Measurements from ENCODE around the gene PSME2.

The PSME2 gene

GRCh38 chr14:24135834-24136683 lies 10.4 kb downstream of the PSME2 start, which contains the start of gene PSME1:
TSS of gene PSME1 (plus strand) at chr14:24136194. CDS start at chr14:24136263, 69 bp downstream.
- peak; percentile 90 for DNase-seq (ENCODE audit: low read depth)

- DNase-seq (ENCODE audit: low read depth), result no peak
Measured at GRCh38 chr14:24135584-24135833, 10.9 kb downstream of the PSME2 start.

GRCh38 chr14:24133735-24134134 lies 12.7 kb downstream of the PSME2 start:
- no peak for DNase-seq (ENCODE audit: low read depth)

GRCh38 chr14:24132976-24133375 lies 13.4 kb downstream of the PSME2 start:
- DNase-seq (ENCODE audit: low read depth), result no peak

- DNase-seq (ENCODE audit: low read depth), result no peak
Measured at GRCh38 chr14:24132061-24132685, 14.2 kb downstream of the PSME2 start.

- no peak for DNase-seq (ENCODE audit: low read depth)
Measured at GRCh38 chr14:24131549-24131966, 14.9 kb downstream of the PSME2 start.

- no peak for DNase-seq (ENCODE audit: low read depth)
Measured at GRCh38 chr14:24130717-24131548, 15.5 kb downstream of the PSME2 start.

GRCh38 chr14:24130380-24130716 lies 16.1 kb downstream of the PSME2 start, which contains the start of gene FITM1:
TSS of gene FITM1 (plus strand) at chr14:24130659. CDS start at chr14:24131564, 905 bp downstream.
- DNase-seq (ENCODE audit: low read depth), result no peak

- DNase-seq (ENCODE audit: low read depth), result no peak
Measured at GRCh38 chr14:24129410-24129998, 16.9 kb downstream of the PSME2 start.

GRCh38 chr14:24127673-24128072 lies 18.7 kb downstream of the PSME2 start:
- DNase-seq (ENCODE audit: low read depth), result no peak

- no peak for DNase-seq (ENCODE audit: low read depth)
Measured at GRCh38 chr14:24126939-24127338, 19.5 kb downstream of the PSME2 start.

GRCh38 chr14:24123424-24124417 lies 22.7 kb downstream of the PSME2 start:
- DNase-seq (ENCODE audit: low read depth), result no peak

- DNase-seq (ENCODE audit: low read depth), result no peak
Measured at GRCh38 chr14:24122898-24123297, 23.5 kb downstream of the PSME2 start.

GRCh38 chr14:24122416-24122815 lies 24.0 kb downstream of the PSME2 start:
- no peak for DNase-seq (ENCODE audit: low read depth)

GRCh38 chr14:24121210-24121609 lies 25.2 kb downstream of the PSME2 start:
- DNase-seq (ENCODE audit: low read depth), result no peak

GRCh38 chr14:24119691-24120090 lies 26.7 kb downstream of the PSME2 start:
- no peak for DNase-seq (ENCODE audit: low read depth)

- DNase-seq (ENCODE audit: low read depth), result no peak
Measured at GRCh38 chr14:24117179-24117578, 29.2 kb downstream of the PSME2 start.

- DNase-seq (ENCODE audit: low read depth), result no peak
Measured at GRCh38 chr14:24116128-24116814, 30.1 kb downstream of the PSME2 start.

- no peak for DNase-seq (ENCODE audit: low read depth)
Measured at GRCh38 chr14:24115422-24116127, 30.8 kb downstream of the PSME2 start.

All from activated gamma-delta T cell treated with anti-CD3 and anti-CD28 coated beads, Interleukin-2, amount 50 U/mL, for 16 hours (primary cell).